GM23338 (cell line): ENCODE measurements around the gene PIEZO2. TPM values are rescaled to one million over a fixed set of nuclear protein-coding genes. Genes with fewer than 3 reads are reported as not detected.

ENCODE experiments used
- ATAC-seq: fragments of 200-7000 bp; cut with Tn5 transposase; 3 replicates; pipeline ENCODE4 v1.9.1; 2020
- DNase-seq: peaks from one replicate; pipeline ENCODE4 v3.0.0-alpha.2; 2015; ENCODE audit warnings: low spot score
- H2AFZ ChIP-seq: fragments of 200-600 bp; sonication (generic); 2 replicates; pipeline ENCODE4 v1.8.0; 2016; ENCODE audit warnings: antibody characterized with exemption, mild to moderate bottlenecking, moderate library complexity
- H3F3A ChIP-seq: fragments of 200-600 bp; sonication (generic); replicated peaks from 2 replicates; pipeline ENCODE4 v1.8.0; 2017; ENCODE audit warnings: antibody characterized with exemption, mixed run types, low read depth
- H3K27ac ChIP-seq: fragments of 200-600 bp; sonication (generic); 2 replicates; pipeline ENCODE4 v1.6.1; 2016; ENCODE audit warnings: low read depth
- H3K27me3 ChIP-seq: fragments of 200-600 bp; sonication (generic); 2 replicates; pipeline ENCODE4 v1.8.0; 2016; ENCODE audit warnings: mild to moderate bottlenecking, mixed run types, moderate library complexity; ENCODE audit not compliant: insufficient read depth
- H3K36me3 ChIP-seq: fragments of 200-600 bp; sonication (generic); 2 replicates; pipeline ENCODE4 v1.8.0; 2016; ENCODE audit warnings: mild to moderate bottlenecking; ENCODE audit not compliant: insufficient read depth
- H3K4me1 ChIP-seq: fragments of 200-600 bp; sonication (generic); 2 replicates; pipeline ENCODE4 v1.8.0; 2016; ENCODE audit warnings: mild to moderate bottlenecking, moderate library complexity; ENCODE audit not compliant: insufficient read depth
- H3K4me2 ChIP-seq: fragments of 200-600 bp; sonication (generic); 2 replicates; pipeline ENCODE4 v1.7.1; 2017; ENCODE audit warnings: mixed run types
- H3K4me3 ChIP-seq: fragments of 200-600 bp; sonication (generic); 2 replicates; pipeline ENCODE4 v1.6.1; 2016; ENCODE audit warnings: mixed run types
- H3K79me2 ChIP-seq: fragments of 200-600 bp; sonication (generic); replicated peaks from 2 replicates; pipeline ENCODE4 v1.8.0; 2017; ENCODE audit warnings: mild to moderate bottlenecking; ENCODE audit not compliant: insufficient read depth
- H3K9me2 ChIP-seq: fragments of 200-600 bp; sonication (generic); 2 replicates; pipeline ENCODE4 v1.8.0; 2017; ENCODE audit not compliant: insufficient read depth
- H4K20me1 ChIP-seq: fragments of 200-600 bp; sonication (generic); replicated peaks from 2 replicates; pipeline ENCODE4 v1.8.0; 2017; ENCODE audit warnings: mild to moderate bottlenecking; ENCODE audit not compliant: insufficient read depth
- H3K27ac Mint-ChIP-seq: 2 replicates; pipeline ENCODE4 v1.8.0; 2020; ENCODE audit warnings: inconsistent platforms, mild to moderate bottlenecking, moderate library complexity, mixed read lengths
- H3K27me3 Mint-ChIP-seq: 3 replicates; pipeline ENCODE4 v1.8.0; 2022; ENCODE audit warnings: low read depth, mild to moderate bottlenecking, moderate library complexity, mixed read lengths, inconsistent platforms; ENCODE audit not compliant: insufficient read depth, poor library complexity
- H3K36me3 Mint-ChIP-seq: 3 replicates; pipeline ENCODE4 v1.8.0; 2021; ENCODE audit warnings: low read depth, mild to moderate bottlenecking, inconsistent platforms, moderate library complexity, mixed read lengths
- H3K4me1 Mint-ChIP-seq: 3 replicates; pipeline ENCODE4 v1.8.0; 2020; ENCODE audit warnings: mild to moderate bottlenecking, inconsistent platforms, mixed read lengths
- H3K4me3 Mint-ChIP-seq: 3 replicates; pipeline ENCODE4 v1.8.0; 2021; ENCODE audit warnings: moderate library complexity, mild to moderate bottlenecking, inconsistent platforms, mixed read lengths
- H3K9me3 Mint-ChIP-seq: 3 replicates; pipeline ENCODE4 v1.8.0; 2020; ENCODE audit warnings: moderate library complexity, mild to moderate bottlenecking, inconsistent platforms, mixed read lengths
- CREB1 ChIP-seq: fragments of 250-450 bp; sonication (Bioruptor Pico); IDR thresholded peaks from 2 replicates; pipeline ENCODE4 v1.5.0; 2020; ENCODE audit warnings: low read depth, mild to moderate bottlenecking, moderate library complexity
- CTCF ChIP-seq, 2 experiments: fragments of 200-600 bp in 1 of 2; sonication (generic) in 1 of 2; conservative IDR thresholded peaks; 2 replicates each; pipeline versions ENCODE4 v1.5.1 to v1.6.1; 2016 to 2017; ENCODE audit warnings: antibody characterized with exemption in 2 of 2, low read depth in 2 of 2, mild to moderate bottlenecking in 2 of 2, moderate library complexity in 1 of 2
- ETS1 ChIP-seq: IDR thresholded peaks from 2 replicates; pipeline ENCODE4 v1.6.1; 2016; ENCODE audit warnings: antibody characterized with exemption
- EZH2 ChIP-seq: fragments of 200-600 bp; sonication (generic); IDR thresholded peaks from one replicate; pipeline ENCODE4 v1.8.0; 2017; ENCODE audit warnings: antibody characterized with exemption, mild to moderate bottlenecking, low read depth; ENCODE audit not compliant: unreplicated experiment
- EZH2phosphoT487 ChIP-seq: fragments of 200-600 bp; sonication (generic); IDR thresholded peaks from one replicate; pipeline ENCODE4 v1.8.1; 2018; ENCODE audit warnings: antibody characterized with exemption; ENCODE audit not compliant: unreplicated experiment
- JUNB ChIP-seq: IDR thresholded peaks from one replicate; pipeline ENCODE4 v1.6.1; 2016; ENCODE audit warnings: antibody characterized with exemption; ENCODE audit not compliant: unreplicated experiment
- NANOG ChIP-seq: IDR thresholded peaks from 2 replicates; pipeline ENCODE4 v1.6.1; 2016; ENCODE audit warnings: antibody characterized with exemption, borderline replicate concordance
- POLR2AphosphoS5 ChIP-seq: IDR thresholded peaks from 2 replicates; pipeline ENCODE4 v1.6.1; 2016; ENCODE audit warnings: antibody characterized with exemption, low read depth
- REST ChIP-seq: IDR thresholded peaks from one replicate; pipeline ENCODE4 v1.6.1; 2018; ENCODE audit warnings: antibody characterized with exemption; ENCODE audit not compliant: unreplicated experiment
- STAT1 ChIP-seq: IDR thresholded peaks from one replicate; pipeline ENCODE4 v1.6.1; 2016; ENCODE audit warnings: antibody characterized with exemption; ENCODE audit not compliant: unreplicated experiment
- ZNF114 ChIP-seq: fragments of 250-450 bp; sonication (Bioruptor Pico); IDR thresholded peaks from 2 replicates; pipeline ENCODE4 v1.5.0; 2020; ENCODE audit warnings: mild to moderate bottlenecking, moderate library complexity
- ZNF331 ChIP-seq: fragments of 250-450 bp; sonication (Bioruptor Pico); IDR thresholded peaks from 2 replicates; pipeline ENCODE4 v1.5.0; 2020; ENCODE audit warnings: low read depth, mild to moderate bottlenecking, moderate library complexity
- ZNF462 ChIP-seq: fragments of 250-450 bp; sonication (Bioruptor Pico); IDR thresholded peaks from 2 replicates; pipeline ENCODE4 v1.5.0; 2020; ENCODE audit warnings: mild to moderate bottlenecking, moderate library complexity
- polyA plus RNA-seq: library from polyadenylated mRNA; unstranded; fragments of >200 nt; fragmentation: Nextera tagmentation; extraction: Ambion mirVana; gene quantifications from 2 replicates; pipeline ENCODE4 v1.2.1, GENCODE V29; 2016
- total RNA-seq: library from RNA; depleted of rRNA; stranded (reverse); fragments of >200 nt; shearing (Covaris generic); gene quantifications from 2 replicates; pipeline ENCODE4 v1.2.3, GENCODE V29; 2014

The PIEZO2 gene
- total and polyA plus RNA-seq, 2 experiments from 2014 or later = 4.8 to 8.2 TPM

- no peak for TF ChIP-seq EZH2phosphoT487
- TF ChIP-seq NANOG = no peak
- TF ChIP-seq ZNF462 (CRISPR knock-in tag) = no peak
- no peak for TF ChIP-seq JUNB
- TF ChIP-seq ZNF331 = no peak
- no peak for TF ChIP-seq ETS1
- no peak for TF ChIP-seq EZH2
- TF ChIP-seq POLR2AphosphoS5 = no peak
- no peak for TF ChIP-seq STAT1
- TF ChIP-seq ZNF114 (CRISPR knock-in tag) = no peak
- TF ChIP-seq CREB1 (CRISPR knock-in tag) = no peak
- TF ChIP-seq REST = no peak
- TF ChIP-seq CTCF (conservative IDR thresholded peaks at IDR 0.05; ENCODE audit: low read depth in 2 of 2) = no peak
- Mint-ChIP-seq H3K36me3 (no peaks in the 10 kb centered on the region), H3K4me3 (no peak overlapping the region), H3K27ac (no peak overlapping the region), H3K9me3 (no peaks in the 10 kb centered on the region), H3K4me1 (peaks cover 4% of the 10 kb centered on the region; the same call in 2 of the 3 replicates), H3K27me3 (no peaks in the 10 kb centered on the region)
- Histone ChIP-seq H3F3A (no peaks in the 10 kb centered on the region), H4K20me1 (no peaks in the 10 kb centered on the region), H2AFZ (no peak overlapping the region), H3K4me1 (no peaks in the 10 kb centered on the region), H3K79me2 (no peaks in the 10 kb centered on the region), H3K27me3 (no peaks in the 10 kb centered on the region), H3K4me3 (no peak overlapping the region), H3K4me2 (no peak overlapping the region), H3K36me3 (no peaks in the 10 kb centered on the region), H3K27ac (no peak overlapping the region), H3K9me2 (no peaks in the 10 kb centered on the region)
- no peak for DNase-seq
- no peak for ATAC-seq
Observed at GRCh38 chr18:10713409-10713808, 436.0 kb downstream of the PIEZO2 start.
